Upper lobe of right lung (tissue), 1 donor: ENCODE data around the gene ACOT6. TPM values are rescaled to one million over a fixed set of nuclear protein-coding genes. Genes with fewer than 3 reads are reported as not detected.
"Not testable (repeated sequence)": the region's sequence is repeated elsewhere in the genome, so short reads cannot be mapped to it uniquely, and the experiment has no call there.

Source experiments
- ATAC-seq: fragments of 200-7000 bp; cut with Tn5 transposase; one replicate; pipeline ENCODE4 v1.9.1; 2020; ENCODE audit warnings: mild to moderate bottlenecking, moderate library complexity
- DNase-seq: peaks from one replicate; pipeline ENCODE4 v3.0.0-alpha.2; 2020
- H3K27ac ChIP-seq: fragments of 200-600 bp; one replicate; pipeline ENCODE4 v1.8.0; 2022
- H3K27me3 ChIP-seq: fragments of 200-600 bp; one replicate; pipeline ENCODE4 v1.8.0; 2022; ENCODE audit warnings: mild to moderate bottlenecking
- H3K36me3 ChIP-seq: fragments of 200-600 bp; one replicate; pipeline ENCODE4 v1.8.0; 2022
- H3K4me1 ChIP-seq: fragments of 200-600 bp; one replicate; pipeline ENCODE4 v1.8.0; 2022
- H3K4me3 ChIP-seq: fragments of 200-600 bp; one replicate; pipeline ENCODE4 v1.8.0; 2022; ENCODE audit warnings: mild to moderate bottlenecking
- H3K9me3 ChIP-seq: fragments of 200-600 bp; one replicate; pipeline ENCODE4 v1.8.0; 2022
- CTCF ChIP-seq: fragments of 200-600 bp; IDR thresholded peaks from one replicate; pipeline ENCODE4 v1.8.0; 2022; ENCODE audit warnings: antibody characterized with exemption
- intact Hi-C: fragments of 100-400 bp; cut with DNase I; formaldehyde crosslinking; loops from one replicate; pipeline ENCODE4 v1.11.0; 2022
- total RNA-seq: library from RNA; stranded (reverse); fragmentation: NEBNext Ultra II Directional; extraction: Animal tissue kit (Norgen Biotek cat#: 25700); gene quantifications from one replicate; pipeline ENCODE4 v1.2.1, GENCODE V29; 2021
- donor health status: DM: no; HTN: yes; CAD: no; lungs with severe emphysema.

Gene ACOT6
- total RNA-seq, 1 donor from 2014 or later = not detected

GRCh38 chr14:73588695-73589094 is 23.6 kb upstream of the ACOT6 start:
- Histone ChIP-seq H3K4me3 (no peak overlapping the region), H3K27ac (no peak overlapping the region), H3K4me1 (peaks cover 3% of the 10 kb centered on the region), H3K9me3 (no peaks in the 10 kb centered on the region), H3K36me3 (no peaks in the 10 kb centered on the region), H3K27me3 (no peaks in the 10 kb centered on the region)
- DNase-seq = no peak
- ATAC-seq = no peak
- intact Hi-C loops = no loop called here
- TF ChIP-seq CTCF = no peak

GRCh38 chr14:73589116-73589515 is 23.2 kb upstream of the ACOT6 start:
- intact Hi-C loops = no loop called here
- H3K4me3 ChIP-seq = no peak overlapping the region
- TF ChIP-seq CTCF = no peak
- no peaks in the 10 kb centered on the region for H3K27me3 ChIP-seq
- no peaks in the 10 kb centered on the region for H3K9me3 ChIP-seq
- ATAC-seq (no peak), DNase-seq (no peak)
- H3K27ac ChIP-seq = no peak overlapping the region
- no peaks in the 10 kb centered on the region for H3K36me3 ChIP-seq
- H3K4me1 ChIP-seq = peaks cover 3% of the 10 kb centered on the region

DNA sequence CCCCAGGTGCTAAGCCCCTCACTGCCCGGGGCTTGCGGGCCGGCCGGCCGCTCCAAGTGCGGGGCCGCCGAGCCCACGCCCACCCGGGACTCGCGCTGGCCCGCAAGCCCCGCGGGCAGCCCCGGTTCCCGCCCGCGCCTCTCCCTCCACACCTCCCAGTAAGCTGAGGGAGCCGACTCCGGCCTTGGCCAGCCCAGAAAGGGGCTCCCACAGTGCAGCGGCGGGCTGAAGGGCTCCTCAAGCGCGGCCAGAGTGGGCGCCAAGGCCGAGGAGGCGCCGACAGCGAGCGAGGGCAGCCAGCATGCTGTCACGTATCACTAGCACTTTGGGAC is 21.7 kb upstream of the ACOT6 start:
- DNase-seq, H3K4me3 ChIP-seq, H3K9me3 ChIP-seq, intact Hi-C loops, H3K36me3 ChIP-seq, H3K4me1 ChIP-seq, H3K27ac ChIP-seq, ATAC-seq, H3K27me3 ChIP-seq: not testable (repeated sequence)

DNA sequence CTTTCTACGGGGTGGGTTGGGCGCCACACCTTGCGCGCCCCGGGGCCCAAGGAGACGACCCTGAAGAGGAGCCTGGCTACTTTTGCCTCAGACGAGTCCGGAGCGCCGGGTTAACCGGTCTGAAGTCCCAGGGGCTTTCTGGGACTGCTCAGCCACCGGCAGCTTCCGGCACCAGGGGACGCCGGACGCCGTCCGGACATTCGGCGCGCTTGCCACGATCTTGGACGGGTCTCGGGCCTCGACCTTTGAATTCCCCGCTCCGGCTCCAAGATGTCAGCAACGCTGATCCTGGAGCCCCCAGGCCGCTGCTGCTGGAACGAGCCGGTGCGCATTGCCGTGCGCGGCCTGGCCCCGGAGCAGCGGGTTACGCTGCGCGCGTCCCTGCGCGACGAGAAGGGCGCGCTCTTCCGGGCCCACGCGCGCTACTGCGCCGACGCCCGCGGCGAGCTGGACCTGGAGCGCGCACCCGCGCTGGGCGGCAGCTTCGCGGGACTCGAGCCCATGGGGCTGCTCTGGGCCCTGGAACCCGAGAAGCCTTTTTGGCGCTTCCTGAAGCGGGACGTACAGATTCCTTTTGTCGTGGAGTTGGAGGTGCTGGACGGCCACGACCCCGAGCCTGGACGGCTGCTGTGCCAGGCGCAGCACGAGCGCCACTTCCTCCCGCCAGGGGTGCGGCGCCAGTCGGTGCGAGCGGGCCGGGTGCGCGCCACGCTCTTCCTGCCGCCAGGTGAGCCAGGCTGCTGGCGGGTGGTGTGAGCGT is 20.4 kb upstream of the ACOT6 start, which contains the start of gene ACOT4:
TSS of gene ACOT4 (plus strand) at position 184 of the 760 bp plus-strand sequence. CDS start at position 271, 87 bp downstream.
- no peaks in the 10 kb centered on the region for H3K27me3 ChIP-seq
- peaks cover 3% of the 10 kb centered on the region for H3K4me1 ChIP-seq
- peak within 1 kb of the TSS; percentile 73 for H3K27ac ChIP-seq
- DNase-seq = peak; percentile 80
- no peaks in the 10 kb centered on the region for H3K9me3 ChIP-seq
- intact Hi-C loops = no loop called here
- TF ChIP-seq CTCF = peak; percentile 11
- peak within 1 kb of the TSS; percentile 64 for H3K4me3 ChIP-seq
- no peaks in the 10 kb centered on the region for H3K36me3 ChIP-seq
- ATAC-seq = peak; percentile 96

GRCh38 chr14:73594491-73594890 is 17.8 kb upstream of the ACOT6 start:
- peaks cover 3% of the 10 kb centered on the region for H3K4me1 ChIP-seq
- intact Hi-C loops = no loop called here
- H3K27ac ChIP-seq = no peak overlapping the region
- no peaks in the 10 kb centered on the region for H3K27me3 ChIP-seq
- no peak for ATAC-seq
- no peak for TF ChIP-seq CTCF
- no peak for DNase-seq
- H3K36me3 ChIP-seq = no peaks in the 10 kb centered on the region
- H3K4me3 ChIP-seq = no peak overlapping the region
- no peaks in the 10 kb centered on the region for H3K9me3 ChIP-seq

- TF ChIP-seq CTCF = no peak
- H3K9me3 ChIP-seq = no peaks in the 10 kb centered on the region
- H3K27ac ChIP-seq = no peak overlapping the region
- intact Hi-C loops = no loop called here
- H3K27me3 ChIP-seq = no peaks in the 10 kb centered on the region
- H3K4me1 ChIP-seq = no peaks in the 10 kb centered on the region
- ATAC-seq = no peak
- H3K4me3 ChIP-seq = no peak overlapping the region
- no peaks in the 10 kb centered on the region for H3K36me3 ChIP-seq
- DNase-seq = no peak
These were observed 12.8 kb upstream of the ACOT6 start for GRCh38 chr14:73599499-73599898.
